Cerebellar nuclear complex (tissue), 1 donor: ENCODE results near the gene TRAPPC13.

ENCODE experiments used
- DNase-seq, 2 experiments: peaks; one replicate each; lab custom pipeline; 2025; lab: John Stamatoyannopoulos, UW

Gene TRAPPC13

GRCh38 chr5:65682148-65682547, 57.3 kb downstream of the TRAPPC13 start:
- no peak for DNase-seq

- no peak for DNase-seq
Measured at GRCh38 chr5:65693121-65693520, 68.3 kb downstream of the TRAPPC13 start.

- DNase-seq, result no peak
Measured at GRCh38 chr5:65695162-65695755, 70.4 kb downstream of the TRAPPC13 start.

GRCh38 chr5:65695896-65696295, 71.1 kb downstream of the TRAPPC13 start:
- DNase-seq, result no peak

- no peak for DNase-seq
Measured at GRCh38 chr5:65696892-65697291, 72.1 kb downstream of the TRAPPC13 start.

GRCh38 chr5:65699338-65699737, 74.5 kb downstream of the TRAPPC13 start:
- DNase-seq, result no peak

- DNase-seq, result no peak
Measured at GRCh38 chr5:65702036-65702435, 77.2 kb downstream of the TRAPPC13 start.

- no peak for DNase-seq
Measured at GRCh38 chr5:65704621-65705239, 79.9 kb downstream of the TRAPPC13 start.

- DNase-seq, result no peak
Measured at GRCh38 chr5:65707663-65708062, 82.8 kb downstream of the TRAPPC13 start.

- DNase-seq, result no peak
Measured at GRCh38 chr5:65708145-65708544, 83.3 kb downstream of the TRAPPC13 start.
